AG09309 (cell line): Measurements from ENCODE around the gene PPM1H.

Experiments used
- DNase-seq: peaks from one replicate; pipeline ENCODE4 v3.0.0-alpha.2; 2010; ENCODE audit warnings: low read depth
- H3K4me3 ChIP-seq: 2 replicates; pipeline ENCODE4 v1.5.1; 2011; ENCODE audit warnings: mild to moderate bottlenecking, low read depth, low read length, moderate library complexity; ENCODE audit not compliant: control insufficient read depth
- TF ChIP-seq, protein P1 (sequence below): IDR thresholded peaks from 2 replicates; pipeline ENCODE4 v1.5.1; 2011; ENCODE audit warnings: mild to moderate bottlenecking, low read depth, low read length, inconsistent platforms; ENCODE audit not compliant: insufficient read depth, control insufficient read depth; ENCODE audit errors: missing control alignments

The PPM1H gene

DNA sequence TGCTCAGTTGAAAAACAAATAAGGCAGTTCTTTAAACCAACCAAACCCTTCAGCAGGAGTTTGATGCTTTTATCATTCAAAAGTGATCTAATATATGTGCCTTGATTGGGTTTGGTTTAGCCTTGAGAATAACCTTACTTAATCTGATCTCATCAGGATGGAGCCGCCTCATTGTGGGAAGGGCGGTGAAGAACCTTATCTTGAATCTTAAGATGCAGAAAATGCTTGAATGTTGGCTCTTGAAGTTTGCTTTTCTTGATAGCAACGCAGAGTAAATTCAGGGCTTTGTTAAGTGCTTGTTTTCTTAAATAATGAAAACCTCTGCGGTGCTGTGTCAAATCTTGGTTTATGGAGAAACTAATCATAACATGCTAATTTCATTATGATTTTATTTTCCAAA, 330.1 kb downstream of the PPM1H start:
- TF ChIP-seq, protein P1, sequence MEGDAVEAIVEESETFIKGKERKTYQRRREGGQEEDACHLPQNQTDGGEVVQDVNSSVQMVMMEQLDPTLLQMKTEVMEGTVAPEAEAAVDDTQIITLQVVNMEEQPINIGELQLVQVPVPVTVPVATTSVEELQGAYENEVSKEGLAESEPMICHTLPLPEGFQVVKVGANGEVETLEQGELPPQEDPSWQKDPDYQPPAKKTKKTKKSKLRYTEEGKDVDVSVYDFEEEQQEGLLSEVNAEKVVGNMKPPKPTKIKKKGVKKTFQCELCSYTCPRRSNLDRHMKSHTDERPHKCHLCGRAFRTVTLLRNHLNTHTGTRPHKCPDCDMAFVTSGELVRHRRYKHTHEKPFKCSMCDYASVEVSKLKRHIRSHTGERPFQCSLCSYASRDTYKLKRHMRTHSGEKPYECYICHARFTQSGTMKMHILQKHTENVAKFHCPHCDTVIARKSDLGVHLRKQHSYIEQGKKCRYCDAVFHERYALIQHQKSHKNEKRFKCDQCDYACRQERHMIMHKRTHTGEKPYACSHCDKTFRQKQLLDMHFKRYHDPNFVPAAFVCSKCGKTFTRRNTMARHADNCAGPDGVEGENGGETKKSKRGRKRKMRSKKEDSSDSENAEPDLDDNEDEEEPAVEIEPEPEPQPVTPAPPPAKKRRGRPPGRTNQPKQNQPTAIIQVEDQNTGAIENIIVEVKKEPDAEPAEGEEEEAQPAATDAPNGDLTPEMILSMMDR: no peak
- no peak for DNase-seq
- H3K4me3 ChIP-seq: peak overlapping the region; percentile 97

DNA sequence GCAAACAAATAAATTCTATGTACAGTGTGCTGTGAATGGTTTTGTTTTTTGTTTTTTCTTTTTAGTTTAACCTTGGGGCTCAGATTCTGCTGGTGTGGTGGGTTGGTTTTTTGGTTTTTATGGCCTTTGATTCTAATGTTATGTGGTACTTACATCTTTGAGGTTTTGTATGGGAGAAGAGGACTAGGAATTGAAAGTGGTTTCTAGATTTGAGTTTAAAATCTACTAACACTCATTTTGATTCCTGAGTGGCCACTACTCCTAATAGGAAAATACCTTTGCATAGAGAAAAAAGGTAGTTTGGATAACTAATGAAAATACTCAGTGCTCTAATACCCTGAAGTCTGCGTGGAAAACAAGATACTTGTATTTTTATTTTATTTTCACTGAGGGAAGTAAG, 330.6 kb downstream of the PPM1H start:
- H3K4me3 ChIP-seq: peak overlapping the region; percentile 97
- no peak for DNase-seq
- TF ChIP-seq, protein P1: no peak

DNA sequence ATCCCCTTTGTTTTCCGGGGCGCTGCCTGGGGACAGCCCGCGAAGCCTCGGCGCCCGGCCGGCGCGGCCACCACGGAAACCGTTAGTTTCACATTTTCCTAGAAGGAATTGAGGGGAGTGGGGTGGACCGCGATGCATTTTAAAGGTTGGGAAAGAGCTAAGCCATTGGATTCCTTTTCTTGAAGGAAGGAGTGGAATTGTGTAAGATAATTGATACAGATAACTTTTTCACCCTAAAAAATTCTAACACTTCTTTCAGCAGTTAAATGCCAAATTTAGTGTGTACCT, 331.2 kb downstream of the PPM1H start:
- TF ChIP-seq, protein P1: no peak
- H3K4me3 ChIP-seq: peak overlapping the region; percentile 97
- DNase-seq: no peak

DNA sequence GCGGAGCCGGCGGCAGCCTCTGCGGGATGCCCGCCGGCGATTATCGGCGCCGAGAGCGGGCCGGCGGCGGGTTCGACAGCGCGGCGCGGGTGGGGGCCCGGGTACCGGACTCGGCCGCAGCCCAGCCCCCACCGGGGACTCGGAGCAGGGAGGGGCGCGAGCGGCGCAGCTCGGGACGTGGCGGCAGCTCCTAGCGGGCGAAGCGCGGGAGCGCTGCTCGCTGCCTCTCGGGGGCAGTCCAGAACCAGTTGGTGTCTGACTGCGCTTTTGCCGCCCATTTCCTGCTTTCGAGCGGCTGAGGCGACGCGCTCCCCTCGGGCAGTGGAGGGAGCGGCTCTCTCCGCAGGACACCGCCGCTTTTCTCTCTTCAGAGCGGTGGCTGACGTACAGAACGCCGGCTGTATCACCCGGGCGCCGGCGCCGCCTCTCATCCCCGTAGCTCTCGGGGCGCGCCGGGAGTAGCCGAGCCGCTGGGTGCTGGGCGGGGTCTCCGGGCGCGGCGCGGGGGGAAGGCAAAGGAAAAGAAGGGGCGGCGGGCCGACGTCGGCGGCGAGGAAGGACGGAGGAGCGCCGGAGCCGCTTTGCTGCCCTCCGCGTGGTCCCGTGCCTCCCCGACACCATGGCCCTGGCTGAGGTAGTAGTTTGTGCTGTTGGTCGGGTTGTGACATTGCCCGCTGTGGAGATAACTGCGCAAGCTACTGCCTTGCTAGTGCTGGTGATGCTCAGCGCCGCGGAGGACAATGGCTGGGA, 331.7 kb downstream of the PPM1H start:
- TF ChIP-seq, protein P1: peak; percentile 41
- peak overlapping the region; percentile 97 for H3K4me3 ChIP-seq
- DNase-seq: peak; percentile 57

DNA sequence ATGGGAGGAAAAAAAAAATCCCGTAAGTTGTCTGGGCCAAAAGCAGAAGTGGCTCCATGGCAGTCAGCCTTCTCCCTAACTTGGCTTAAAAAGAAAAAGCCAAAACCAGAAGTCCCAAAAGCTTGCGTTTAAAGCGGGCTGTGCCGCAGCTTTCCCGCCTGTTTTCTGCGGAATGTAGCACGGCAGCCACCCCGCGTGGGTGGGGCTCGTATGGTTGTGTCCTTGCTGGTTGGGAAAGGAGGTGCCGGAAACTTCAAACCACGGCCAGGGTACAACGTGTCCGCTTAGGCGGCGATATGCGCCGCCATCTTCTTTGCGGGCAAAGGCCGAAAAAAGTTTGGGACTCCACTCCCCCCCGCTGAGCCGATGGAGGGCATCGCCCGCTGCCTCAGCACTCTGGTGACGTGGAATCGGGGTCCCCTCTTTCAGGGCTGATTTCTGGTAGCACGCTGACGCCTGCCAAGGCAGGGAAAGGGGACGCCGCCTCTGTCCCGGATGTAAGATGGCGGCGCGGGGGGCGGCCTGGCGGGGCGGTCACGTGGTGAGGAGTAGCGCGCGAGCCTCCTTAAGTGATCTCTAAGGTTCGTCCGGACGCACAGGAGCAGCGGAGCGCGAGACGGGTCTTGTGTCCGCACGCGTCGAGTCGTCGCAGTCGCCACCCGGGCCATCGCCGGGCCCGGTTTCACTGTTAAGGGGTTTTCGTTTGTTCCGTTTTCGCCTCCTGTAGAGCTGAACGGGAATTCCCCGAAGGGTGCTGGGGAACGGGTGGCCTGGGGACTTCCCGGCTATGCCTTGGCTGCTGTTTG, 332.5 kb downstream of the PPM1H start:
- TF ChIP-seq, protein P1: no peak
- DNase-seq: peak; percentile 74
- peak overlapping the region; percentile 97 for H3K4me3 ChIP-seq

DNA sequence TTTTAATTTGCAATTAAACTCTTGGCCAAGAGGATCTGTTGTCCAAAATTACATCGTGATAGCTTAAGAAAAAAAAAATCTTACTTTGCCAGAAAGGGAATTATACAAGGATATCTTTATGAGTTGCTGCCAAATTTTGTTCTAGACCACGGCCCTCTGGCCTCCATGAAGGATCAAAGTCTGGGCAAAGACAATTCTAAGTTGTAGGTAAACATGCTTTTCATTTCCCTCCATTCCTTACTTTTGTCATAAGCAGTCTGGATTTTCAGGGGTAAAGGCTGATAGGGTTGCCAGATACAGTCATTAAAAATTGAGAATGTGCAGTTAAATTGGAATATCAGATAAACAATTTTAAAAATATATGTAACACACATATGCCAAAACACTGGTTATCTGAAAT, 333.2 kb downstream of the PPM1H start:
- TF ChIP-seq, protein P1: no peak
- DNase-seq: no peak
- H3K4me3 ChIP-seq: peak overlapping the region; percentile 97
